CD4-positive, alpha-beta T cell treated with Interferon alpha-2 for 1 hour (primary cell): ENCODE measurements around the gene PFKFB2.
A peak's percentile ranks its signal among the peaks of the same experiment; 100 is the strongest.

Experiments used
- DNase-seq, 2 donors: peaks; one replicate each; pipeline ENCODE4 v3.0.0-alpha.2; 2020 to 2022

The PFKFB2 gene

DNA sequence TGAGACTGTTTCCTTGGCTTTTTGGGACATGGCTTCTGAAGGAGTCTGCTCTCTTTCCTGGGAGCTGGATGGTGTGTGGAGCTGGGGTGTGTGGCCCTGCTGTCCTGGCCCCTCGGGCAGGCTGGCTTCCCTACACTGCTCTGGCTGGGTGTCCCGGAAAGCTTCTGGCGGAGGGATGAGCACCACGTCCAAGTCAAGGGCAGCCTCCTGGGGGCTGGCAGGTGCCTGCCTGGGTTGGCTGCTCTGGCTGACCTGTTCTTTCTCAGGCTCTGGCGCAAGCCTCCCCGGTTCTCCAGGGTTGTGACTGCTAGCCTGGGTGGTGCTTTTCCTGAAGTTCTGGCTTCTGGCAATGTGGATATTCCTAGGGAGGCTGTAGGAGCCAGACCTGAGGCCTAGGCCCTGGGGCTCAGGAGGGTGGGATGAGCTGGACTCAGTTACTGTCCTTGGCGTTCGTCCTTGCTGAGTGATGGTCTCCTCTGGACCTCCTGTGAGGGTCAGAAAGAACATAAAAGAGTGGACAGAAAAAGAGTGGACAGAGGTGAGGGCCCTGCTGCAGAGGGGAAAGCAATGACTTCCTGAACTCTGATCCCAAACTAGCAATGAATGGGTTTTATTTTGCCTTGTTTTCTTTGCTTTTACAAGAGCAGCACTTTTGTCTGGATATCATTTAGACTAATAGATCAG is 29.9 kb upstream of the PFKFB2 start:
- DNase-seq = no peak

DNA sequence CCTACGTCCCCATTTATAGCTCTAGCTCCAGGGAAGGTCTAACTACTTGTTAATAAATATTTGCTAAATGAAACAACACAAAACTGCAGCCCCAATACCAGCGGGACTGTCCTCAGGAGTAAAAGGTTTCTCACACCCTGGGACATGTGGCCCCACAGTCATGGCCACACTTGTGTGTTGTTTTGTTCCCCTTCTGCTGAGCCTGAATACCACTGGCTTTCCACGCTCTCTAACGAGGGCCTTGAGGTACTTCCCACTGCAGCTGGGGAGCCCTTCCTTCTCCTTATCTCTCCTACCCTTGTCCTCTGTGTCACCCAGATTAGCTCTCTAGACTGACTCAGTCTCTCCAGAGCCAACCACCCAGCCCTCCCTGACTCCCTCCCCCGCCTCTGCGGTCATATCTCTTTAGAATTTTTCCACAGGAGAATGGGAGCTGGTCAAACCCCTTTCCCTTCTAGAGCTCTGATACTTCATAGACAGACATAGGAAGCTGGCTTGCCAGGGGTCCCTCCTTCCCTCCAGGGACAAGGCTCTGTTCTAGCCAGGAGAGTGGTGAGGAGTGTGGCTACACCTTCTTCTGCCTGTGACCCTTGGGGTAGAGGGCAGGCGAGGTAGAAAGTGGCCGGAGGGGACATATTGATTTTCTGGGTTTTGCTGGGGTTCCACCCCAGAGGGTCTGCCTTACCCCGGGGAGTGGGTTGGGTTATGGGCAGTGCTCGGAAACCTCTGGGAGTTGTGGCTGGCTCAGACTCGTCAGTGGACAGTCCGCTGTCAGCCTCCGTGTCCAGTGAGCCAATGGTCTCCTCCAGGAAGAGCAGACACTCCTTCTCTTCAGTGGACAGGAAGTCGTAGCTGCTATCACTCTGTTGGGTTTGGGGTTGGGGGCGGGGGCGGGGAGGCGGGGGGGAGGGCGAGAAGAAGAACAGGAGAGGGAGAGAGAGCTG is 28.6 kb upstream of the PFKFB2 start:
- peak in 1 of 2 donors; percentile 5 for DNase-seq

DNA sequence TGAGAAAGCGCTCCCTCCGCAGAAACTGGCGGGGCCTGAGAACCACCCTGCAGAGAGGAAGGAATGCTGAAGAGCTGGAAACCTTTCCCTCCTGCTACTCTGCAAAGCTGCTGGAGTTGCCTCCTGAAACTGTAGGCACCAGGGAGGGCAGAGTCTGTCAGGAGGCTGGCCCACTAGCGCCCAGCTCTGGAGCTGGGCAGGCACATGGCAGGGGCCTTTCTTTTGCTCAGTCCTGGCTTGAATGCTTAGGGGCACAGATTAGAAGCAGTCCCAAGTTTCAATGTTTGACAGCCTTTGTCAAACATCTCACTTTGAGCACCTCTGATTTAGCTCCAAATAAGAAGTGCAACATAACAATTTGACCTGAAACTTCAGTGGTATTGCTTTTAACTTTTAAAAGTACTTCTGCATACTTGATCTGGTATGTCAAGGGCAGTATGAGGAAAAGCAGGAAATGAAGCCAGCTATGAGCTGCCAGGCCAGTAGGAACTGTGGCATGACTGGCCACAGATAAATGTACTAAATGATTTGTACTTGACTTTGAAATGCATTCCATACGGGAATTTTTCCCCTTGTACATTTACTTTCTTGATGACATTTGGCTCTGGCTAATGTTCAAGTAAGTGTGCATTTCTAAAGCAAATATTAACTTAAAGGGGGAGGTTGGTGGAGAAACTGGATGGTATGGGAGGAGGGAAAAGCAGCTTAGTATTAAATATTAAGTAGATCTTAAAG is 27.8 kb upstream of the PFKFB2 start:
- no peak for DNase-seq

DNA sequence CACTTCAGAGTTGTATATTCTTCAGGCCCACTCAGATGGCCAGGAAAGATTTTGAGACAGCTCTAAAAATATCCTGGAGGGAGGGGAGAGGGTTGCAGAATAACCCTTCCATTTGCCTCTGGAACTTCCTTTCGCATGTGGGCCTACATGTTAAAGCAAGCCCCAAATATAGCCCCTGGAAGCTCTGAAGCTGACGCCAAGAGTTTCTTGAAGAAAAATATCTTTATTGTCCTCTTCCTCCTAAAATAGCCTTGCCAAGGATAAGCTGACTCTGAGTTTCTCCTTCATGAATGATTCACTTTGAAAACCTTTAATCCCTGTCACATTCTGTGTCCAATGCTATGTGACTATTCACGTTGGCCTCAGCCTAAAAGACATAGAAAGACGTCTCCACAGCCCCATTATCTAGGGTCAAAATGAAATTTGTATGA is 27.0 kb upstream of the PFKFB2 start:
- no peak for DNase-seq

- DNase-seq = no peak
Measured at GRCh38 chr1:207027206-207027777, 25.8 kb upstream of the PFKFB2 start.

GRCh38 chr1:207027921-207028320 is 25.2 kb upstream of the PFKFB2 start:
- no peak for DNase-seq

DNA sequence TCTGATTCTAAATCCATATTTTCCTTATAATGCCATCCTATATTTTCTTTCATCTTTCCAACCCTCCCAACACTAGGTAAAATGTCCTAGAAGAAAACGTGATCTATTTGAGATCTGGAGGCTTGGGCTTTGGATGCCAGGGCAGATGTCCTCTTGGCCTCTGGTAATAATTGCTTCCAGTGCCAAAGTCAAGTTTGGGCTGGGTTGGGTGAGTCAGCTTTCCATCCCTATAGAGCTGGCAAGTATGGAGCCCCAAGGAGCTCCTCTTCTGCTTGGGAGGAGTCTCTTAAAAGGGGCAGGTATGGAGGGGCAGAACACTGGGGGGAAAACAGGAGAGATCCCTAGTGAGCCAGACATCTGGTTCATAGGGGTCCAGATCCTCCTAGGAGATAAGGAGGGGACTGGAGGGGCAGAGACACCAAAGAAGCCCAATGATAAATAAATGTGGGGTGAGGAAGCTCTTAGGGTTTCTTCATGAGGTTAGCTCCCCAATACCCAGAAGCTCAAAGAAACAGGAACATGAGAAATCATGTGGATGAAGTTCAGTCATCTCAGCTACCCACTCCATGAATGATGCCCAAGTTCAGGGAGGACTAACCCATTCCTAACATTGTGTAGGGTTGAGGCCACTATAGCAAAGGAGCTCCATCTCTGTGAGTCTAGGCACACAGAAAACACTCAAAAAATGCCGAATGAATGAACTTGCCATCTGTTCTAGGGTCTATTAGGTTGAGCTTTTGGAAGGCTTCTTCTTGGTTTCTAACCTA is 24.0 kb upstream of the PFKFB2 start:
- DNase-seq = no peak

GRCh38 chr1:207029701-207030521 is 23.2 kb upstream of the PFKFB2 start:
- no peak for DNase-seq

GRCh38 chr1:207030522-207031009 is 22.5 kb upstream of the PFKFB2 start:
- no peak for DNase-seq

- no peak for DNase-seq
Measured at GRCh38 chr1:207031016-207031415, 22.1 kb upstream of the PFKFB2 start.

DNA sequence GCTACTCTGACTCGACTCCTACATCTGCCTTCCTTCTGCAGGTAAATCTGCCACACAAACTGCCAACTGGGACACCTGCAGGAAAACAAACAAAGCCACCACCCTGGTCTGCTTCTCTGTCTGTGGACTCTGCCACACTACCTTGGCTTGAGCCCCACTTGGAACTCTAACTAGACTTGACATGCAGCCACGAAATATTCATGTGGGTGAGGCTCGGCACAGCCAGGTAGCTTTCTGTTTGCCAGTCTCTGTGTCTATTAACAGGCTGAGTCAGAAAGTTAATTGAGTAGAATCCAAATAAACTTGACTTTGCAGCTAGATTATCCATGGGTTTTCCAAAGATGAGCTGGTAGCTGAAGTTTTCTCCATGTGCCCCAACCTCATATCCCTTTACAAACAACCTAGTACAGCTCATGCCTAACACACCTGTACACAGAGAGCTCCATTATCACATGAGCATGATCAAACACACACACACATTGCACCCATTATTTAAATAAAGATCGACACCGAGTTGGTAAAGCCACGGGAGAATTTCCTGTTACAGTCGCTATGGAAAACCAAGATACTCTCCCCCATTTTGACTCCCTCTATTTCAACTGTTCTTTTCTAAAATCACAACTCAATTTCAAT is 21.3 kb upstream of the PFKFB2 start:
- DNase-seq = no peak

DNA sequence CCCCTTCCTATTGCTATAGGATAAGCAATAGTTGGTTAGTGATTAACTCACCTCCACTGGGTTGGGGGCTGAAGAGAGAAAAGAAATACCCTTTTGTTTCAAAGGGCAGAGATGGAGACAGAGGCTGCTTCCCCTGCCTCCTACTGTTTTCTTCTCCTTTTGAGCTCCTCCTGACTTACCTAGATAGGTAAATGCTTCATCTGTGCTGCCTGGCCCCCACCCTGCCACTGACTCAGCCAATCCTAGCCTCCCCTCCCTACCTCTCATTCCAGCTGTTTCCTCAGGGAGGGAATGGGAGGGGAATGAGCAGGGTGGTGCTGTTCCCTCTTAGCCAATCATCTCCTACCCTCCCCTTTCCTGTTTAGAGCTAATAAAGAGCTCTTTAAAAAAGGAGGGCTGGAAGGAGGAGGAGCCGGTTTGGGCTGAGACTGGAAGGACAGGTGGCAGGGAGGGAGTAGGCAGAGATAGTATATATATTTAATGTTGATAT is 20.5 kb upstream of the PFKFB2 start, which contains the start of gene C1orf116:
TSS of gene C1orf116 (minus strand) at position 229 of the 490 bp plus-strand sequence. CDS start 5,158 bp downstream, outside the sequence.
- no peak for DNase-seq

DNA sequence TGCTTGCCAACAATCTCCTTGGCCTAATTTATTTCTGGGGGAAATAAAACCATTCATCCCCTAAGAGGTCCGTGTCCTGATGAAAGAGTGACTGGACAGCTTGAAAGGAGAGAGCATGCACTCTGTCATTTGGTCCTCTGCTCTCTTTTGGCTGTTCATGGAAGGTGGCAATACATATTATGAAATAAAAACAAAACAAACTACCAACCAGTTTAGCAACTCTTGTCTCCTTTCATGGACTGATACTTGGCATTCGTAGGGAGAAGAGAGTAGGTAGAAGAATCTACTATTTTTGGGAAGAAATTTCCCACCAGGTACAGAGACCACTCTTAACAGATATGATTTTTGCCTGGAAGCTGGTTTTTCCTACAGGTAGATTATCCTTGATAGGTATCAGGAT is 19.8 kb upstream of the PFKFB2 start:
- no peak for DNase-seq

DNA sequence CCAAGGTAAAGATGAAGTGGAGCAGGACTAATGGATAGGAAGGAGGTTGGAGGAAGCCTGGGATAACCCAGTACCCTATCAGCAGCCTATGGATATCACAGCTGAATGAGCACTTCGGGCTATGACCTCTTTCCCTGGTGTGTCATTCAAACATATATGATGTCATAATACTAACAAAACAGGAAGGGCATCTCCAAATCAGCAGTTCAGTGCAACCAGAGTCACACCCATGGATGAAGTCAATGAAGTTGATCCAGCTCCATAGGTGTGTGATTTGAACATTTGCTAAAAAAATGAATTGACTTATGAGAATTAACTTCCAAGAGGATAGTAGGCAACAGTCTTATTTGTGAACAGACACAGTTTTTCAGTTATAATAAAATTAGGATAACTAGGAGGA is 18.9 kb upstream of the PFKFB2 start:
- no peak for DNase-seq

- no peak for DNase-seq
Measured at GRCh38 chr1:207034998-207035397, 18.1 kb upstream of the PFKFB2 start.

- no peak for DNase-seq
Measured at GRCh38 chr1:207035877-207036551, 17.1 kb upstream of the PFKFB2 start.

GRCh38 chr1:207036865-207037264 is 16.2 kb upstream of the PFKFB2 start:
- no peak for DNase-seq

- no peak for DNase-seq
Measured at GRCh38 chr1:207039380-207040180, 13.5 kb upstream of the PFKFB2 start.

DNA sequence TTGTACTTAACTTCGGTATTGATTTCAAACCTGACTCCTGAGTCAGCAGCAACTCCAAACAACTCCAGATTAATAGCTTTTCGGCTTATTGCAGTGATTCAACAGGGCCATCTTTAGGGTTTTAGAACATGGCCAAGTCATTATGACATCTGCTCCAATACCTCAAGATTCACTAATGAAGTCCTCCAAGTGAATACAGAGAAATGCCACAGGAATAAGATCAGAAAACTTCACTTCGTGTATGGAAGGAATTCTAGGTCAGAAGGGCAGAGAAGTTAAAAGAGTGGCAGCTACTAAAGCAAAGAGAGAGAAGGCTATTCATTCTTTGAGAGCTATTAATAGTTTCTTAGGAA is 12.9 kb upstream of the PFKFB2 start:
- DNase-seq = no peak
